RWPE2 (cell line): ENCODE results near the gene USH2A.

Source experiments
- ATAC-seq: fragments of 200-7000 bp; cut with Tn5 transposase; 3 replicates; pipeline ENCODE4 v1.9.1; 2021; ENCODE audit warnings: low read depth
- DNase-seq: peaks from one replicate; pipeline ENCODE4 v3.0.0-alpha.2; 2020; ENCODE audit warnings: low spot score
- H3K27ac ChIP-seq: fragments of 450-650 bp; 2 replicates; pipeline ENCODE4 v1.5.1; 2017; ENCODE audit warnings: mild to moderate bottlenecking; ENCODE audit not compliant: poor library complexity, severe bottlenecking
- H3K27me3 ChIP-seq: fragments of 250-450 bp; sonication (Bioruptor Pico); 2 replicates; pipeline ENCODE4 v1.5.1; 2021; ENCODE audit warnings: mild to moderate bottlenecking, moderate library complexity; ENCODE audit not compliant: insufficient read depth, poor library complexity, severe bottlenecking
- H3K36me3 ChIP-seq: fragments of 250-450 bp; sonication (Bioruptor Pico); 2 replicates; pipeline ENCODE4 v1.5.1; 2020; ENCODE audit warnings: low read depth, mild to moderate bottlenecking, moderate library complexity
- H3K4me1 ChIP-seq: fragments of 250-450 bp; sonication (Bioruptor Pico); 2 replicates; pipeline ENCODE4 v1.5.1; 2021; ENCODE audit warnings: mild to moderate bottlenecking, moderate library complexity; ENCODE audit not compliant: insufficient read depth, poor library complexity, severe bottlenecking
- H3K4me3 ChIP-seq: fragments of 250-450 bp; sonication (Bioruptor Pico); 2 replicates; pipeline ENCODE4 v1.5.1; 2021; ENCODE audit warnings: mild to moderate bottlenecking, moderate library complexity; ENCODE audit not compliant: severe bottlenecking
- H3K9me3 ChIP-seq: fragments of 250-450 bp; sonication (Bioruptor Pico); 2 replicates; pipeline ENCODE4 v1.5.1; 2021; ENCODE audit warnings: mild to moderate bottlenecking, moderate library complexity; ENCODE audit not compliant: severe bottlenecking
- TF ChIP-seq, protein P1 (sequence below): fragments of 450-650 bp; IDR thresholded peaks from one replicate; pipeline ENCODE4 v1.5.1; 2017; ENCODE audit warnings: mild to moderate bottlenecking, moderate library complexity; ENCODE audit not compliant: poor library complexity, severe bottlenecking

The USH2A gene

DNA sequence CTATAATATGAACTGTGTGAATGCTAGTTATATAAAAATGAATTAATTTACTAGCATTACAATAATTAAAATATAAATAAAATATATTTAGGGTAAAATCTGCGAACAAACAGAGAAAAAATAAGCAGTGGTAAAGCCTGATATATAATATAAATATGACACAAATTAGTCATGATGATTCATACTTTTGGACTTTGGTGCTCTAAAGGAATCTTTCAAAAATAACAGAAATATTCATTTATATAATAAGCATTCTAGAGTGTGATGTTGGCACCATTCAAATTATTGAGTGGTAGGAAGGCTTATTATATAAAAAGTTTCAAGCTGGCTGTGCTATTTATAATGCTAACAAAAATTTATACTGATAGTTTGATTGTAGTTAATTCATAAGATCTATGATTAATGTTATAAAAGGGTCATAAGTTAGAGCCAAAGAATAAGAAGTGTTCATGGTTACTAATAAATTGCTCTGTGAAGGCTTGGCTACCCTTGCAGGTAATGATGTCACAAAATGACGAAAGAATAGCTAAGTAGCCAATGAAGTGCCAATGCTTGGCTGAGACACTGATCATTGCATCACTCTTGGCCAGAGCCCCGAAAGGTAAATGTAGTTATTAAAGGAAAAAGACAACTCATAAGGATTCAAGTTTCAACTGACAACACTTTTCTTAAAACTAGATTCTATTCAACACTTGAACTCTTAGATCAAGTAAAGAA lies 108.7 kb downstream of the USH2A start:
- DNase-seq (no peak), ATAC-seq (peak; percentile 42; the same call in 2 of the 3 replicates)
- Histone ChIP-seq H3K4me1 (peaks cover 11% of the 10 kb centered on the region), H3K36me3 (no peaks in the 10 kb centered on the region), H3K27ac (peak overlapping the region; percentile 24), H3K9me3 (no peaks in the 10 kb centered on the region), H3K4me3 (no peak overlapping the region), H3K27me3 (no peaks in the 10 kb centered on the region)
- TF ChIP-seq, protein P1, sequence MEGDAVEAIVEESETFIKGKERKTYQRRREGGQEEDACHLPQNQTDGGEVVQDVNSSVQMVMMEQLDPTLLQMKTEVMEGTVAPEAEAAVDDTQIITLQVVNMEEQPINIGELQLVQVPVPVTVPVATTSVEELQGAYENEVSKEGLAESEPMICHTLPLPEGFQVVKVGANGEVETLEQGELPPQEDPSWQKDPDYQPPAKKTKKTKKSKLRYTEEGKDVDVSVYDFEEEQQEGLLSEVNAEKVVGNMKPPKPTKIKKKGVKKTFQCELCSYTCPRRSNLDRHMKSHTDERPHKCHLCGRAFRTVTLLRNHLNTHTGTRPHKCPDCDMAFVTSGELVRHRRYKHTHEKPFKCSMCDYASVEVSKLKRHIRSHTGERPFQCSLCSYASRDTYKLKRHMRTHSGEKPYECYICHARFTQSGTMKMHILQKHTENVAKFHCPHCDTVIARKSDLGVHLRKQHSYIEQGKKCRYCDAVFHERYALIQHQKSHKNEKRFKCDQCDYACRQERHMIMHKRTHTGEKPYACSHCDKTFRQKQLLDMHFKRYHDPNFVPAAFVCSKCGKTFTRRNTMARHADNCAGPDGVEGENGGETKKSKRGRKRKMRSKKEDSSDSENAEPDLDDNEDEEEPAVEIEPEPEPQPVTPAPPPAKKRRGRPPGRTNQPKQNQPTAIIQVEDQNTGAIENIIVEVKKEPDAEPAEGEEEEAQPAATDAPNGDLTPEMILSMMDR: no peak

DNA sequence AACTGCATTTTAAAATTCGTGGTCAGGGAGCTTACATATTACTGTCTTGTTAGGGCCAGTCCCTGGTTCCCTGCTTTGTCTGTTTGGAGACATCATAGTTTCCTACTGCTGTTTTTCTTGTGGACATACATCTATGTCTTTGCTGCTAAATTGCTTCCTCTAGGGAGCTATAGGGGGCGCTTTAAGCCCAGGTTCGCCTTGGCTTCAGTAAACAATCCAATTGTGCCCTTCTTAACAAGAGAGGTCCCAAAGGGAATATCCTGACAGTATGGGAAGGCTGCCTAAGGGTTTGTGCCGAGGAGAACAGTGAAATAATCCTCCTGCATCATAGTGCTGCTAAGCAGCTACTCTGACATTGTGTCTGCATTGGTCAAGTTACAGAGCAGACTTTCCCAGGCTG lies 112.5 kb downstream of the USH2A start:
- no peaks in the 10 kb centered on the region for H3K27me3 ChIP-seq
- H3K4me3 ChIP-seq: no peak overlapping the region
- DNase-seq: no peak
- H3K36me3 ChIP-seq: no peaks in the 10 kb centered on the region
- ATAC-seq: no peak
- H3K9me3 ChIP-seq: no peaks in the 10 kb centered on the region
- no peak overlapping the region for H3K27ac ChIP-seq
- H3K4me1 ChIP-seq: peaks cover 11% of the 10 kb centered on the region
- TF ChIP-seq, protein P1: peak; percentile 30

DNA sequence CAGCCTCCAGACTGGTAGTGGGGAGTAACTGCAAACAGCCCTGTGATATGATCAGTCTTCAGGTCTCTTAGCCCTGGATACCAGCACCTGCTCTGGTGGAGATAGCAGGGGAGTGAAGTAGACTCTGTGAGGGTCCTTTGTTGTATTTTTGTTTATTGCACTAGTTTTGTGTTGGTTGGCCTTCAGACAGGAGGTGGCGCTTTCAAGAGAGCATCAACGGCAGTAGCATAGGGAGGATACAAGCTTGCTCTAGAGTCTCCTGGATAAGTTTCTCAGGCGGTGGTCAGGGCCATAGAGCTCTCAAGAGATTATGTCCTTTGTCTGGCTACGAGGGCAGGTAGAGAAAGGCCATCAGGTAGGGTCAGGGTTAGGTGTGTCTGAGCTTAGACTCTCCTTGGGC lies 116.4 kb downstream of the USH2A start:
- ATAC-seq: no peak
- no peak for DNase-seq
- H3K27me3 ChIP-seq: no peaks in the 10 kb centered on the region
- no peak overlapping the region for H3K27ac ChIP-seq
- no peaks in the 10 kb centered on the region for H3K9me3 ChIP-seq
- TF ChIP-seq, protein P1: no peak
- H3K4me3 ChIP-seq: no peak overlapping the region
- no peaks in the 10 kb centered on the region for H3K4me1 ChIP-seq
- no peaks in the 10 kb centered on the region for H3K36me3 ChIP-seq

DNA sequence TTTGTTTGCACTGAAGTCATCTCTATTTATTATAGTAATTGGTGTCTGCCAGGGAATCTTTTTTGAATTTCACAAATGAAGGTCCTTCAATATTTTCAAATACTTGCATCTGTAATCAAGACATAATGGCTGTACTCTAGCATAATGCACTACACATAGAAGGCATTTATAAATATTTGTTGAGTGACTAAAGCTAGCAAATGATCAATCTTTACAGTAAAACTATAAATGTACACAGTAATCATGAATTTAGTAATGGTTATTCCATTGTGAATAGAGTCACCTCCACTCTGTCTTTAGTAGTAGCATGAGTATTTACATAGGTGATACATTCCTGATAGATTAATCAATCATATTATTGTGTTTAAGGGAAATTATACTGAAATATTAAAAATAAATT lies 119.6 kb downstream of the USH2A start:
- ATAC-seq (no peak), DNase-seq (no peak)
- Histone ChIP-seq H3K36me3 (no peaks in the 10 kb centered on the region), H3K27me3 (no peaks in the 10 kb centered on the region), H3K27ac (no peak overlapping the region), H3K4me1 (no peaks in the 10 kb centered on the region), H3K4me3 (no peak overlapping the region), H3K9me3 (no peaks in the 10 kb centered on the region)
- TF ChIP-seq, protein P1: no peak

DNA sequence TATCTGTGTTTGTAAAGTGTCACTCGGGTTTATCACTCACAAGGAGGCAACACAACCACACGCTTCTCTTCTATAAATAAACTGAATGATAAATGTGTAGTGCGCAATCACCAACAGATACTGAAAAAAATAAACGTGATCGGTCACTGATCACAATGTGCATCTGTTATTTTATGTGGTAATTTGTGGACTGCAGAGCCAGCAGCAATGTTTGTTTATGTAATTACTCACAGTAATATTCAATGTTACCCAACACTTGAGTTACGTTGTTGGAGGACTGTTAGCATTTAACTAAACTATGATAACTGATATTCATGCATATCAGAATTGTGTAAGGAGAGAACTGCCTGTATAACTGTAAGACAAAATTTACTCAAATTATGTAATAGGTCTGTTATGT lies 129.6 kb downstream of the USH2A start:
- ATAC-seq (peak; percentile 46; the same call in 1 of the 3 replicates), DNase-seq (no peak)
- Histone ChIP-seq H3K9me3 (no peaks in the 10 kb centered on the region), H3K27ac (no peak overlapping the region), H3K4me3 (no peak overlapping the region), H3K36me3 (no peaks in the 10 kb centered on the region), H3K27me3 (no peaks in the 10 kb centered on the region), H3K4me1 (no peaks in the 10 kb centered on the region)
- TF ChIP-seq, protein P1: no peak
